SK-N-SH treated with all-trans-retinoic acid at 6 μM for 48 hours (cell line): ENCODE data around the gene MRGPRE.

Source experiments
- ATAC-seq: fragments of 200-7000 bp; cut with Tn5 transposase; 3 replicates; pipeline ENCODE4 v1.9.1; 2020; ENCODE audit warnings: mild to moderate bottlenecking, moderate library complexity
- ARNTL ChIP-seq: fragments of 450-650 bp; formaldehyde crosslinking; IDR thresholded peaks from 2 replicates; pipeline ENCODE4 v1.5.0; 2020; ENCODE audit warnings: low read depth, mild to moderate bottlenecking, moderate library complexity, borderline replicate concordance
- BACH2 ChIP-seq: fragments of 250-450 bp; sonication (Bioruptor Pico); IDR thresholded peaks from 2 replicates; pipeline ENCODE4 v1.9.0; 2021; ENCODE audit warnings: mild to moderate bottlenecking, borderline replicate concordance
- CSDC2 ChIP-seq: fragments of 250-450 bp; sonication (Bioruptor Pico); IDR thresholded peaks from 2 replicates; pipeline ENCODE4 v1.5.0; 2020; ENCODE audit warnings: mild to moderate bottlenecking, moderate library complexity
- ESRRG ChIP-seq: fragments of 250-450 bp; sonication (Bioruptor Pico); IDR thresholded peaks from 2 replicates; pipeline ENCODE4 v1.6.1; 2021; ENCODE audit warnings: mild to moderate bottlenecking
- GLIS3 ChIP-seq: fragments of 250-450 bp; sonication (Bioruptor Pico); IDR thresholded peaks from 2 replicates; pipeline ENCODE4 v1.5.0; 2020; ENCODE audit warnings: mild to moderate bottlenecking, moderate library complexity
- ISL1 ChIP-seq: fragments of 250-450 bp; sonication (Bioruptor Pico); IDR thresholded peaks from 2 replicates; pipeline ENCODE4 v2.1.2; 2022; ENCODE audit warnings: mild to moderate bottlenecking, moderate library complexity
- OSR1 ChIP-seq: fragments of 250-450 bp; sonication (Bioruptor Pico); IDR thresholded peaks from 2 replicates; pipeline ENCODE4 v1.8.0; 2022; ENCODE audit warnings: moderate library complexity, mild to moderate bottlenecking, inconsistent platforms
- PATZ1 ChIP-seq: fragments of 250-450 bp; sonication (Bioruptor Pico); IDR thresholded peaks from 2 replicates; pipeline ENCODE4 v1.8.0; 2020; ENCODE audit warnings: mild to moderate bottlenecking, moderate library complexity, borderline replicate concordance
- PPARA ChIP-seq: fragments of 250-450 bp; sonication (Bioruptor Pico); IDR thresholded peaks from 2 replicates; pipeline ENCODE4 v1.5.0; 2020; ENCODE audit warnings: mild to moderate bottlenecking, borderline replicate concordance
- RARB ChIP-seq: fragments of 250-450 bp; sonication (Bioruptor Pico); IDR thresholded peaks from 2 replicates; pipeline ENCODE4 v1.8.0; 2021; ENCODE audit warnings: mild to moderate bottlenecking, moderate library complexity
- SNAI2 ChIP-seq: fragments of 250-450 bp; sonication (Bioruptor Pico); IDR thresholded peaks from 2 replicates; pipeline ENCODE4 v1.5.0; 2020; ENCODE audit warnings: mild to moderate bottlenecking, moderate library complexity
- TCF4 ChIP-seq: fragments of 250-450 bp; sonication (Bioruptor Pico); IDR thresholded peaks from 2 replicates; pipeline ENCODE4 v1.8.0; 2021; ENCODE audit warnings: mild to moderate bottlenecking, moderate library complexity, borderline replicate concordance
- ZFP30 ChIP-seq: fragments of 450-650 bp; formaldehyde crosslinking; IDR thresholded peaks from 2 replicates; pipeline ENCODE4 v1.5.0; 2022; ENCODE audit warnings: mild to moderate bottlenecking, moderate library complexity
- ZNF565 ChIP-seq: fragments of 450-650 bp; formaldehyde crosslinking; conservative IDR thresholded peaks from 2 replicates; pipeline ENCODE4 v1.5.0; 2020; ENCODE audit warnings: low read depth, mild to moderate bottlenecking, moderate library complexity
- ZNF70 ChIP-seq: fragments of 450-650 bp; formaldehyde crosslinking; IDR thresholded peaks from 2 replicates; pipeline ENCODE4 v1.5.0; 2020; ENCODE audit warnings: mild to moderate bottlenecking, moderate library complexity
- ZNF8 ChIP-seq: fragments of 450-650 bp; formaldehyde crosslinking; IDR thresholded peaks from 2 replicates; pipeline ENCODE4 v1.5.0; 2020; ENCODE audit warnings: mild to moderate bottlenecking, moderate library complexity
- TF ChIP-seq, protein P1 (sequence below): fragments of 250-450 bp; sonication (Bioruptor Pico); IDR thresholded peaks from 2 replicates; pipeline ENCODE4 v1.8.0; 2021; ENCODE audit warnings: low read depth, mild to moderate bottlenecking, moderate library complexity, borderline replicate concordance
- TF ChIP-seq, protein P2 (sequence below): fragments of 250-450 bp; sonication (Bioruptor Pico); IDR thresholded peaks from 2 replicates; pipeline ENCODE4 v1.5.1; 2020; ENCODE audit warnings: low read depth, mild to moderate bottlenecking, moderate library complexity
- TF ChIP-seq, protein P3 (sequence below): fragments of 250-450 bp; sonication (Bioruptor Pico); IDR thresholded peaks from 2 replicates; pipeline ENCODE4 v1.5.1; 2021; ENCODE audit warnings: mild to moderate bottlenecking, moderate library complexity

MRGPRE gene

GRCh38 chr11:3243880-3244279 is 11.7 kb upstream of the MRGPRE start:
- no peak for TF ChIP-seq ZNF8 (CRISPR knock-in tag)
- no peak for TF ChIP-seq CSDC2 (CRISPR knock-in tag)
- TF ChIP-seq ISL1 = no peak
- no peak for TF ChIP-seq ESRRG (CRISPR knock-in tag)
- TF ChIP-seq, all 23 proteins: peak for 0
- ATAC-seq = no peak

DNA sequence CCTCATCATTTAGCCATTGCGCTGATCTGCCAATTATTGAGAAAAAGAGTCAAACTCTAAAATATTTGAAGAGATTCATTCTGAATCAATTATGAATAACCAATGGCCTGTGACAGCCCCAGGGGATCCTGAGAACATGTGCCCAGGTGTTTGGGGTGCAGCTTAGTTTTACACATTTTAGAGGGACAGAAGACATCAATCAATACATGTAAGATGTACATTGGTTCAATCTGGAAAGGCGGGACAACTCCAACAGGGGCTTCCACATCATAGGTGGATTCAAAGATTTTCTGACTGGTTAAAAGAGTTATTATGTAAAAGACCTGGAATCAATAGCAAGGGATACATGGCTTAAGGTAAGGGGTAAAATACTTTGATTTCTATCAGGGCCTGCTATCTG is 4.9 kb upstream of the MRGPRE start:
- no peak for ATAC-seq

GRCh38 chr11:3234846-3235245 is 2.6 kb upstream of the MRGPRE start:
- TF ChIP-seq BACH2 (CRISPR knock-in tag) (no peak), ARNTL (CRISPR knock-in tag) (no peak), ISL1 (no peak), SNAI2 (CRISPR knock-in tag) (no peak), CSDC2 (CRISPR knock-in tag) (no peak), ZFP30 (CRISPR knock-in tag) (no peak), PATZ1 (CRISPR knock-in tag) (no peak), PPARA (CRISPR knock-in tag) (no peak), ESRRG (CRISPR knock-in tag) (no peak), GLIS3 (CRISPR knock-in tag) (no peak)
- TF ChIP-seq, protein P1, sequence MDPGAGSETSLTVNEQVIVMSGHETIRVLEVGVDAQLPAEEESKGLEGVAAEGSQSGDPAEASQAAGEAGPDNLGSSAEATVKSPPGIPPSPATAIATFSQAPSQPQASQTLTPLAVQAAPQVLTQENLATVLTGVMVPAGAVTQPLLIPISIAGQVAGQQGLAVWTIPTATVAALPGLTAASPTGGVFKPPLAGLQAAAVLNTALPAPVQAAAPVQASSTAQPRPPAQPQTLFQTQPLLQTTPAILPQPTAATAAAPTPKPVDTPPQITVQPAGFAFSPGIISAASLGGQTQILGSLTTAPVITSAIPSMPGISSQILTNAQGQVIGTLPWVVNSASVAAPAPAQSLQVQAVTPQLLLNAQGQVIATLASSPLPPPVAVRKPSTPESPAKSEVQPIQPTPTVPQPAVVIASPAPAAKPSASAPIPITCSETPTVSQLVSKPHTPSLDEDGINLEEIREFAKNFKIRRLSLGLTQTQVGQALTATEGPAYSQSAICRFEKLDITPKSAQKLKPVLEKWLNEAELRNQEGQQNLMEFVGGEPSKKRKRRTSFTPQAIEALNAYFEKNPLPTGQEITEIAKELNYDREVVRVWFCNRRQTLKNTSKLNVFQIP (CRISPR knock-in tag) = no peak
- TF ChIP-seq, protein P2, sequence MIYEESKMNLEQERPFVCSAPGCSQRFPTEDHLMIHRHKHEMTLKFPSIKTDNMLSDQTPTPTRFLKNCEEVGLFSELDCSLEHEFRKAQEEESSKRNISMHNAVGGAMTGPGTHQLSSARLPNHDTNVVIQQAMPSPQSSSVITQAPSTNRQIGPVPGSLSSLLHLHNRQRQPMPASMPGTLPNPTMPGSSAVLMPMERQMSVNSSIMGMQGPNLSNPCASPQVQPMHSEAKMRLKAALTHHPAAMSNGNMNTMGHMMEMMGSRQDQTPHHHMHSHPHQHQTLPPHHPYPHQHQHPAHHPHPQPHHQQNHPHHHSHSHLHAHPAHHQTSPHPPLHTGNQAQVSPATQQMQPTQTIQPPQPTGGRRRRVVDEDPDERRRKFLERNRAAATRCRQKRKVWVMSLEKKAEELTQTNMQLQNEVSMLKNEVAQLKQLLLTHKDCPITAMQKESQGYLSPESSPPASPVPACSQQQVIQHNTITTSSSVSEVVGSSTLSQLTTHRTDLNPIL (CRISPR knock-in tag) = no peak
- no peak for ATAC-seq

More for the DNA sequence above, 4.9 kb upstream of the MRGPRE start:
- no peak for TF ChIP-seq ZNF565 (CRISPR knock-in tag)
- TF ChIP-seq CSDC2 (CRISPR knock-in tag) = no peak
- no peak for TF ChIP-seq SNAI2 (CRISPR knock-in tag)
- TF ChIP-seq PATZ1 (CRISPR knock-in tag) = no peak
- no peak for TF ChIP-seq TCF4 (CRISPR knock-in tag)
- no peak for TF ChIP-seq OSR1 (CRISPR knock-in tag)
- no peak for TF ChIP-seq ESRRG (CRISPR knock-in tag)
- TF ChIP-seq ISL1 = no peak
- TF ChIP-seq, protein P3, sequence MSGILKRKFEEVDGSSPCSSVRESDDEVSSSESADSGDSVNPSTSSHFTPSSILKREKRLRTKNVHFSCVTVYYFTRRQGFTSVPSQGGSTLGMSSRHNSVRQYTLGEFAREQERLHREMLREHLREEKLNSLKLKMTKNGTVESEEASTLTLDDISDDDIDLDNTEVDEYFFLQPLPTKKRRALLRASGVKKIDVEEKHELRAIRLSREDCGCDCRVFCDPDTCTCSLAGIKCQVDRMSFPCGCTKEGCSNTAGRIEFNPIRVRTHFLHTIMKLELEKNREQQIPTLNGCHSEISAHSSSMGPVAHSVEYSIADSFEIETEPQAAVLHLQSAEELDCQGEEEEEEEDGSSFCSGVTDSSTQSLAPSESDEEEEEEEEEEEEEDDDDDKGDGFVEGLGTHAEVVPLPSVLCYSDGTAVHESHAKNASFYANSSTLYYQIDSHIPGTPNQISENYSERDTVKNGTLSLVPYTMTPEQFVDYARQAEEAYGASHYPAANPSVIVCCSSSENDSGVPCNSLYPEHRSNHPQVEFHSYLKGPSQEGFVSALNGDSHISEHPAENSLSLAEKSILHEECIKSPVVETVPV (CRISPR knock-in tag) = no peak
- TF ChIP-seq ZFP30 (CRISPR knock-in tag) = no peak
- no peak for TF ChIP-seq ARNTL (CRISPR knock-in tag)
- TF ChIP-seq GLIS3 (CRISPR knock-in tag) = no peak
- no peak for TF ChIP-seq PPARA (CRISPR knock-in tag)
- no peak for TF ChIP-seq BACH2 (CRISPR knock-in tag)
- no peak for TF ChIP-seq RARB (CRISPR knock-in tag)
- no peak for TF ChIP-seq ZNF70 (CRISPR knock-in tag)
- TF ChIP-seq, protein P1 (CRISPR knock-in tag) = no peak
- TF ChIP-seq, all 23 proteins: peak for 0
